Liver (tissue), 3 donors: ENCODE measurements around the gene MIDN.

ENCODE experiments used
- MAX ChIP-seq: IDR thresholded peaks from 2 replicates; pipeline ENCODE4 v1.6.1; 2016; ENCODE audit warnings: antibody characterized with exemption
- REST ChIP-seq: IDR thresholded peaks from 2 replicates; pipeline ENCODE4 v1.6.1; 2016; ENCODE audit warnings: antibody characterized with exemption, mild to moderate bottlenecking
- TAF1 ChIP-seq: conservative IDR thresholded peaks from 2 replicates; pipeline ENCODE4 v1.6.1; 2016; ENCODE audit warnings: antibody characterized with exemption, mild to moderate bottlenecking
- ZBTB33 ChIP-seq: IDR thresholded peaks from 2 replicates; pipeline ENCODE4 v1.6.1; 2016; ENCODE audit warnings: antibody characterized with exemption
- TF ChIP-seq, protein P1 (sequence below): fragments of 150-350 bp; IDR thresholded peaks from 2 replicates; pipeline ENCODE4 v1.5.1; 2017; ENCODE audit warnings: improper control_type of control experiment, low read depth, low read length; ENCODE audit not compliant: missing input control
- TF ChIP-seq, protein P2 (sequence below): IDR thresholded peaks from 2 replicates; pipeline ENCODE4 v1.6.1; 2016; ENCODE audit warnings: antibody characterized with exemption
- donor health status: healthy.
- donor health status: healthy.

DNA sequence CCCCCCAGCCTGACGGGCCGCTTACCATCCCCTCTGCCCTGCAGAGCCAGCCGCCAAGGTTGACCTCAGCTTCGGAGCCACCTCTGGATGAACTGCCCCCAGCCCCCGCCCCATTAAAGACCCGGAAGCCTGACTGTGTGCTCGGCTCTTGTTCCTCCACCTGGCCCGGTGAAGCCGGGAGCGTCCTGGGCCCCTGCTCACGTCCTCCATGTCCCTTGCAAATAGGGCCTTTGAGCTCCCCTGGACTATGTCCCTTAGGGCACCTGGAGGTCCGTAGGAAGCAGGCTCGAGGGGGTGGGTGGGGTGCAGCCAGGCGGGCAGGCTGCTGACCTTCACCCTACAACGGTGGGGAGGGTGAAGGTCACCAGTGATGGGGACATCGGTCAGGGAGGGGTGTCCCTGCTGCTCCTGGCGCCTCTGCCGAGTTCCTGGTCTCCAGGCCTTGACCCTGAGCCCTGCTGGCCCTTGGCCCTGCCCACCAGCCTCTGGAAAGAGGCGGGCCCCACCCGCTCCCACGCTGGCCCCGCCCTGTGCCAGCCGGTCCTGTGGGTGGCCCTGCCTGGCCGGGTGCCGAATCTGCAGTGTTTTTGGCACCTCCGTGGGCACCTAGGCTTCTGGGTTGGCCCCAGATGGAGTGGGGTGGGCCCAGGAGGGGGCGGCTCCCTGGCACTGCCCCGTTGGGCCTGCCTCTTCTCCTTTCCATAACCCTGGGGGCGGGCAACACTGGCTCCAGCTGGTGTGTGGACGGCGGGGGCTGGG, 3.5 kb upstream of the MIDN start:
- TF ChIP-seq, protein P1, sequence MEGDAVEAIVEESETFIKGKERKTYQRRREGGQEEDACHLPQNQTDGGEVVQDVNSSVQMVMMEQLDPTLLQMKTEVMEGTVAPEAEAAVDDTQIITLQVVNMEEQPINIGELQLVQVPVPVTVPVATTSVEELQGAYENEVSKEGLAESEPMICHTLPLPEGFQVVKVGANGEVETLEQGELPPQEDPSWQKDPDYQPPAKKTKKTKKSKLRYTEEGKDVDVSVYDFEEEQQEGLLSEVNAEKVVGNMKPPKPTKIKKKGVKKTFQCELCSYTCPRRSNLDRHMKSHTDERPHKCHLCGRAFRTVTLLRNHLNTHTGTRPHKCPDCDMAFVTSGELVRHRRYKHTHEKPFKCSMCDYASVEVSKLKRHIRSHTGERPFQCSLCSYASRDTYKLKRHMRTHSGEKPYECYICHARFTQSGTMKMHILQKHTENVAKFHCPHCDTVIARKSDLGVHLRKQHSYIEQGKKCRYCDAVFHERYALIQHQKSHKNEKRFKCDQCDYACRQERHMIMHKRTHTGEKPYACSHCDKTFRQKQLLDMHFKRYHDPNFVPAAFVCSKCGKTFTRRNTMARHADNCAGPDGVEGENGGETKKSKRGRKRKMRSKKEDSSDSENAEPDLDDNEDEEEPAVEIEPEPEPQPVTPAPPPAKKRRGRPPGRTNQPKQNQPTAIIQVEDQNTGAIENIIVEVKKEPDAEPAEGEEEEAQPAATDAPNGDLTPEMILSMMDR: no peak
- TF ChIP-seq REST (no peak), MAX (peak; percentile 71), ZBTB33 (peak; percentile 75), TAF1 (no peak)
- TF ChIP-seq, protein P2, sequence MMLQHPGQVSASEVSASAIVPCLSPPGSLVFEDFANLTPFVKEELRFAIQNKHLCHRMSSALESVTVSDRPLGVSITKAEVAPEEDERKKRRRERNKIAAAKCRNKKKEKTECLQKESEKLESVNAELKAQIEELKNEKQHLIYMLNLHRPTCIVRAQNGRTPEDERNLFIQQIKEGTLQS: no peak
